Measurements from ENCODE around the gene MBTPS1. TPM values are rescaled to one million over a fixed set of nuclear protein-coding genes. Genes with fewer than 3 reads are reported as not detected.

The MBTPS1 gene
- total and polyA plus RNA-seq, 11 donors, result 37.2 to 91.4 (median 67.7) TPM

DNA sequence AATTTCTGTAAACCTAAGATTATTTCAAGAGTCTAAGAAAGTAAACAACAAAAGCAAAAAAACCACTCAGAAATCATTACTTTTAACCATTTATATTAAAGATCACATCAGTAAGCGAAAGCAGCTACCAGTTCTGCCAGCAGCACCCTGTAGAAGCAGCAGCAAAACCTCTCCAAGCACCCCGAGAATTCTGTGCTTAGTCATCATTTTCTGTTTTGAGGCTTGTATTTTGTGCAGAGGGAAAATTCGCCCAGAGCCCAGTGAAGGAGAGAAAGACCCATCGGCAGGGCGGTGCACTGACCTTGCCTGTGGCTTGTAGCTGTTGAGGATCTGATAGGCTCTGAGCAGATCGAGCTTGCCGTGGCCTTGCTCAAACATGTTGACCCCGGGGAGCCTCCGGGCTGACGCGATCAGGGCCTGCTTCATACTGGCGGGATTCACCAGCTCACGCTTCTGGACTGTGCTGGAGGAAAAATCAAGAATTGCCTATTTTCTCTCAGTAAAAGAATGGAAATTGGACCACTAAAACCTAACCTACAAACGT lies 35.2 kb downstream of the MBTPS1 start:
- DNase-seq (no peak), ATAC-seq (no peak)
- 85 to 89% (median 89%) methylated on average over 14 of the region's 14 CpGs for WGBS, 4 donors
- H3K4me3 ChIP-seq, result no peak overlapping the region
- TF ChIP-seq, protein P1, sequence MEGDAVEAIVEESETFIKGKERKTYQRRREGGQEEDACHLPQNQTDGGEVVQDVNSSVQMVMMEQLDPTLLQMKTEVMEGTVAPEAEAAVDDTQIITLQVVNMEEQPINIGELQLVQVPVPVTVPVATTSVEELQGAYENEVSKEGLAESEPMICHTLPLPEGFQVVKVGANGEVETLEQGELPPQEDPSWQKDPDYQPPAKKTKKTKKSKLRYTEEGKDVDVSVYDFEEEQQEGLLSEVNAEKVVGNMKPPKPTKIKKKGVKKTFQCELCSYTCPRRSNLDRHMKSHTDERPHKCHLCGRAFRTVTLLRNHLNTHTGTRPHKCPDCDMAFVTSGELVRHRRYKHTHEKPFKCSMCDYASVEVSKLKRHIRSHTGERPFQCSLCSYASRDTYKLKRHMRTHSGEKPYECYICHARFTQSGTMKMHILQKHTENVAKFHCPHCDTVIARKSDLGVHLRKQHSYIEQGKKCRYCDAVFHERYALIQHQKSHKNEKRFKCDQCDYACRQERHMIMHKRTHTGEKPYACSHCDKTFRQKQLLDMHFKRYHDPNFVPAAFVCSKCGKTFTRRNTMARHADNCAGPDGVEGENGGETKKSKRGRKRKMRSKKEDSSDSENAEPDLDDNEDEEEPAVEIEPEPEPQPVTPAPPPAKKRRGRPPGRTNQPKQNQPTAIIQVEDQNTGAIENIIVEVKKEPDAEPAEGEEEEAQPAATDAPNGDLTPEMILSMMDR (IDR thresholded peaks at IDR 0.05), result no peak
- TF ChIP-seq POLR2A (IDR thresholded peaks at IDR 0.05), result no peak
- H3K27me3 ChIP-seq, result no peaks in the 10 kb centered on the region
- peaks cover 0 to 96% (median 75%) of the 10 kb centered on the region in 9 donors for H3K36me3 ChIP-seq
- no peaks in the 10 kb centered on the region for H3K9me3 ChIP-seq
- peaks cover 0 to 37% (median 16%) of the 10 kb centered on the region in 12 donors for H3K4me1 ChIP-seq
- intact Hi-C loops (cut with DNase I), result loop anchor here in 9 of 10 donors (5.0 to 10.0 kb wide), 9 partner anchors 61 to 406 kb away; partner anchors contain the start of genes TAF1C (in 3 of the 9), DNAAF1 (in 2 of the 9) and HSDL1 (in 2 of the 9)
- peak overlapping the region in 1 of 12 donors; percentile 73 for H3K27ac ChIP-seq

GRCh38 chr16:84080813-84081212 lies 35.9 kb downstream of the MBTPS1 start:
- intact Hi-C loops (cut with DNase I), result loop anchor here in 9 of 10 donors (5.0 to 10.0 kb wide), 9 partner anchors 61 to 406 kb away; partner anchors contain the start of genes TAF1C (in 3 of the 9), DNAAF1 (in 2 of the 9) and HSDL1 (in 2 of the 9)
- peaks cover 0 to 31% (median 13%) of the 10 kb centered on the region in 12 donors for H3K4me1 ChIP-seq
- H3K27me3 ChIP-seq, result no peaks in the 10 kb centered on the region
- no peaks in the 10 kb centered on the region for H3K9me3 ChIP-seq
- no peak overlapping the region for H3K4me3 ChIP-seq
- peak overlapping the region in 5 of 12 donors; percentile 19 to 73 (median 53) for H3K27ac ChIP-seq
- ATAC-seq (no peak), DNase-seq (no peak)
- 70 to 76% (median 74%) methylated on average over 6 of the region's 6 CpGs for WGBS, 4 donors
- no peak for TF ChIP-seq POLR2A (IDR thresholded peaks at IDR 0.05)
- TF ChIP-seq, protein P1 (IDR thresholded peaks at IDR 0.05), result no peak
- H3K36me3 ChIP-seq, result peaks cover 0 to 96% (median 75%) of the 10 kb centered on the region in 9 donors

DNA sequence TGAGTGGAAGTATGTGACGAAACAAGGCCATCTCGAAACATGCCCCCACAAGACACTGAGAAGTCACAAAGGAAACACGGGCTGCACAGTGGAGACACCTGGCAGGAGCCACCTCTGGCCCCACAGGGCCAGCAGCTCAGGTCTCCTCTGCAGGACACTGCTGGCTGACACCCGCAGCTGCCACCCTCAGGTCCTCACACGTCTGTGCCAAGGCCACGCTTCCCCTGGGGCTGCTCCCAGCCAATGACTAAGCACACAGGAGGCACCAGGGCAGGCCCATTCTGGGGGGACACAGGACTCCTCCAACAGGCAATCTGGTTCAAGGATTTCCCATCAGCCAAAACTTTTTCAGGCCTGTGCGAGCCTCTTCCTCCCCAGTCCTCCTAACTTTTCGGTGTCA lies 36.4 kb downstream of the MBTPS1 start:
- H3K4me1 ChIP-seq, result peaks cover 0 to 30% (median 14%) of the 10 kb centered on the region in 12 donors
- peak overlapping the region in 6 of 12 donors; percentile 19 to 73 (median 45) for H3K27ac ChIP-seq
- 59 to 69% (median 64%) methylated on average over 8 of the region's 8 CpGs for WGBS, 4 donors
- TF ChIP-seq POLR2A (IDR thresholded peaks at IDR 0.05), result no peak
- TF ChIP-seq, protein P1 (IDR thresholded peaks at IDR 0.05), result no peak
- ATAC-seq, result peak; percentile 63 to 84 (median 81)
- H3K4me3 ChIP-seq, result no peak overlapping the region
- no peaks in the 10 kb centered on the region for H3K9me3 ChIP-seq
- intact Hi-C loops (cut with DNase I), result loop anchor here in 9 of 10 donors (5.0 to 10.0 kb wide), 9 partner anchors 62 to 407 kb away; partner anchors contain the start of genes TAF1C (in 3 of the 9), DNAAF1 (in 2 of the 9) and HSDL1 (in 2 of the 9)
- peak in 3 of 5 donors; percentile 28 to 69 (median 54) for DNase-seq
- no peaks in the 10 kb centered on the region for H3K27me3 ChIP-seq
- peaks cover 0 to 96% (median 78%) of the 10 kb centered on the region in 9 donors for H3K36me3 ChIP-seq

GRCh38 chr16:84079664-84080063 lies 37.1 kb downstream of the MBTPS1 start:
- no peak overlapping the region for H3K4me3 ChIP-seq
- no peak for TF ChIP-seq POLR2A (IDR thresholded peaks at IDR 0.05)
- TF ChIP-seq, protein P1 (IDR thresholded peaks at IDR 0.05), result no peak
- no peaks in the 10 kb centered on the region for H3K27me3 ChIP-seq
- ATAC-seq (peak; percentile 27 to 39 (median 34)), DNase-seq (no peak)
- 54 to 74% (median 72%) methylated on average over 6 of the region's 6 CpGs for WGBS, 4 donors
- peaks cover 0 to 97% (median 85%) of the 10 kb centered on the region in 9 donors for H3K36me3 ChIP-seq
- H3K27ac ChIP-seq, result peak overlapping the region in 5 of 12 donors; percentile 23 to 73 (median 53)
- H3K4me1 ChIP-seq, result peaks cover 0 to 34% (median 16%) of the 10 kb centered on the region in 12 donors
- H3K9me3 ChIP-seq, result no peaks in the 10 kb centered on the region
- intact Hi-C loops (cut with DNase I), result loop anchor here in 9 of 10 donors (5.0 to 10.0 kb wide), 9 partner anchors 63 to 408 kb away; partner anchors contain the start of genes TAF1C (in 3 of the 9), DNAAF1 (in 2 of the 9) and HSDL1 (in 2 of the 9)

Measured in heart left ventricle (tissue), 16 donors.